ENCODE results near the gene SAMHD1. TPM values are rescaled to one million over a fixed set of nuclear protein-coding genes. Genes with fewer than 3 reads are reported as not detected.
A peak's percentile ranks its signal among the peaks of the same experiment; 100 is the strongest.

The SAMHD1 gene
- total and polyA plus RNA-seq, 9 of the 15 experiments (the other 6 are each of a cell fraction or from before 2014, with no cell fraction given): 6.8 to 20.4 (median 14.8) TPM

GRCh38 chr20:36924167-36925045 lies 27.1 kb downstream of the SAMHD1 start (continued):
- TF ChIP-seq DEAF1 (CRISPR knock-in tag; IDR thresholded peaks at IDR 0.05) (no peak), IFI16 (CRISPR knock-in tag; IDR thresholded peaks at IDR 0.05) (no peak), ZNF175 (CRISPR knock-in tag; IDR thresholded peaks at IDR 0.05; ENCODE audit: low read depth) (no peak), HOXB6 (CRISPR knock-in tag; IDR thresholded peaks at IDR 0.05; ENCODE audit: borderline replicate concordance) (no peak), STAT5A (IDR thresholded peaks at IDR 0.05; ENCODE audit: borderline replicate concordance, low read length) (peak; percentile 34; the same call in 1 of the 2 replicates), ZNF655 (CRISPR knock-in tag; IDR thresholded peaks at IDR 0.05) (no peak), ZNF239 (CRISPR knock-in tag; IDR thresholded peaks at IDR 0.05) (no peak), ETS2 (tag; IDR thresholded peaks at IDR 0.05; ENCODE audit: borderline replicate concordance, poor library complexity, severe bottlenecking) (no peak), ZKSCAN1 (IDR thresholded peaks at IDR 0.05; ENCODE audit: low read depth, low read length) (no peak), ESRRB (CRISPR knock-in tag; IDR thresholded peaks at IDR 0.05; ENCODE audit: borderline replicate concordance) (no peak), ZNF274 (IDR thresholded peaks at IDR 0.05; ENCODE audit: borderline replicate concordance, low read depth, low read length) (no peak), STAT6 (CRISPR knock-in tag; IDR thresholded peaks at IDR 0.05) (no peak), TAF1 (IDR thresholded peaks at IDR 0.05; ENCODE audit: control insufficient read depth, extremely low read depth, insufficient read depth, low read length, severe bottlenecking) (no peak), HDAC1 (IDR thresholded peaks at IDR 0.05) (peak in 1 of 2 experiments; percentile 91; a peak in 2 of 4 replicates), RNF219 (CRISPR knock-in tag; IDR thresholded peaks at IDR 0.05) (no peak), ZFPM2 (CRISPR knock-in tag; IDR thresholded peaks at IDR 0.05) (no peak), MLX (CRISPR knock-in tag; conservative IDR thresholded peaks at IDR 0.05) (no peak), ZNF12 (CRISPR knock-in tag; IDR thresholded peaks at IDR 0.05) (no peak)

All from K562 (cell line).